ENCODE measurements around the gene LTB4R2. TPM values are rescaled to one million over a fixed set of nuclear protein-coding genes. Genes with fewer than 3 reads are reported as not detected.

Gene LTB4R2
- total and polyA plus RNA-seq, 2 experiments from 2014 or later, result 0.40 to 12.6 TPM

DNA sequence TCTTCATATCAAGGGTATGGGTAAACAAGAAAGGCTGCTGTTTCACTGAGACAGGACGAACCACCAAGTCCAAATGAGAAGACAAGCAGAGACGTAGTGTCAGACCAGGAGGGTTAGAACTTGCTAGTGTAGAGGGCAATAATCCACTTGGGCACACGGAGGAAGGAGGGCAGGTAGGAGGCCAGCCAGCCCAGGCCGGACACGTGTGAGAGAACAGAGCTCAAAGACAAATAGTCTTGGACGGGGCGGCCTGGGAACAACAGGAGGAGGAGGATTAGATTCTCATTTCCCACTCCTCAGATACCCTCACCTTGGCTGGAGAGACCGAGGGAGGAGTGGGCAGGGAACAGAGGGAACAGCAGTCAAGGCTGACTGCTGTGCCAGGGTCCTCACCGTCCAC, 19.2 kb upstream of the LTB4R2 start (continued):
- TF ChIP-seq, protein P1, sequence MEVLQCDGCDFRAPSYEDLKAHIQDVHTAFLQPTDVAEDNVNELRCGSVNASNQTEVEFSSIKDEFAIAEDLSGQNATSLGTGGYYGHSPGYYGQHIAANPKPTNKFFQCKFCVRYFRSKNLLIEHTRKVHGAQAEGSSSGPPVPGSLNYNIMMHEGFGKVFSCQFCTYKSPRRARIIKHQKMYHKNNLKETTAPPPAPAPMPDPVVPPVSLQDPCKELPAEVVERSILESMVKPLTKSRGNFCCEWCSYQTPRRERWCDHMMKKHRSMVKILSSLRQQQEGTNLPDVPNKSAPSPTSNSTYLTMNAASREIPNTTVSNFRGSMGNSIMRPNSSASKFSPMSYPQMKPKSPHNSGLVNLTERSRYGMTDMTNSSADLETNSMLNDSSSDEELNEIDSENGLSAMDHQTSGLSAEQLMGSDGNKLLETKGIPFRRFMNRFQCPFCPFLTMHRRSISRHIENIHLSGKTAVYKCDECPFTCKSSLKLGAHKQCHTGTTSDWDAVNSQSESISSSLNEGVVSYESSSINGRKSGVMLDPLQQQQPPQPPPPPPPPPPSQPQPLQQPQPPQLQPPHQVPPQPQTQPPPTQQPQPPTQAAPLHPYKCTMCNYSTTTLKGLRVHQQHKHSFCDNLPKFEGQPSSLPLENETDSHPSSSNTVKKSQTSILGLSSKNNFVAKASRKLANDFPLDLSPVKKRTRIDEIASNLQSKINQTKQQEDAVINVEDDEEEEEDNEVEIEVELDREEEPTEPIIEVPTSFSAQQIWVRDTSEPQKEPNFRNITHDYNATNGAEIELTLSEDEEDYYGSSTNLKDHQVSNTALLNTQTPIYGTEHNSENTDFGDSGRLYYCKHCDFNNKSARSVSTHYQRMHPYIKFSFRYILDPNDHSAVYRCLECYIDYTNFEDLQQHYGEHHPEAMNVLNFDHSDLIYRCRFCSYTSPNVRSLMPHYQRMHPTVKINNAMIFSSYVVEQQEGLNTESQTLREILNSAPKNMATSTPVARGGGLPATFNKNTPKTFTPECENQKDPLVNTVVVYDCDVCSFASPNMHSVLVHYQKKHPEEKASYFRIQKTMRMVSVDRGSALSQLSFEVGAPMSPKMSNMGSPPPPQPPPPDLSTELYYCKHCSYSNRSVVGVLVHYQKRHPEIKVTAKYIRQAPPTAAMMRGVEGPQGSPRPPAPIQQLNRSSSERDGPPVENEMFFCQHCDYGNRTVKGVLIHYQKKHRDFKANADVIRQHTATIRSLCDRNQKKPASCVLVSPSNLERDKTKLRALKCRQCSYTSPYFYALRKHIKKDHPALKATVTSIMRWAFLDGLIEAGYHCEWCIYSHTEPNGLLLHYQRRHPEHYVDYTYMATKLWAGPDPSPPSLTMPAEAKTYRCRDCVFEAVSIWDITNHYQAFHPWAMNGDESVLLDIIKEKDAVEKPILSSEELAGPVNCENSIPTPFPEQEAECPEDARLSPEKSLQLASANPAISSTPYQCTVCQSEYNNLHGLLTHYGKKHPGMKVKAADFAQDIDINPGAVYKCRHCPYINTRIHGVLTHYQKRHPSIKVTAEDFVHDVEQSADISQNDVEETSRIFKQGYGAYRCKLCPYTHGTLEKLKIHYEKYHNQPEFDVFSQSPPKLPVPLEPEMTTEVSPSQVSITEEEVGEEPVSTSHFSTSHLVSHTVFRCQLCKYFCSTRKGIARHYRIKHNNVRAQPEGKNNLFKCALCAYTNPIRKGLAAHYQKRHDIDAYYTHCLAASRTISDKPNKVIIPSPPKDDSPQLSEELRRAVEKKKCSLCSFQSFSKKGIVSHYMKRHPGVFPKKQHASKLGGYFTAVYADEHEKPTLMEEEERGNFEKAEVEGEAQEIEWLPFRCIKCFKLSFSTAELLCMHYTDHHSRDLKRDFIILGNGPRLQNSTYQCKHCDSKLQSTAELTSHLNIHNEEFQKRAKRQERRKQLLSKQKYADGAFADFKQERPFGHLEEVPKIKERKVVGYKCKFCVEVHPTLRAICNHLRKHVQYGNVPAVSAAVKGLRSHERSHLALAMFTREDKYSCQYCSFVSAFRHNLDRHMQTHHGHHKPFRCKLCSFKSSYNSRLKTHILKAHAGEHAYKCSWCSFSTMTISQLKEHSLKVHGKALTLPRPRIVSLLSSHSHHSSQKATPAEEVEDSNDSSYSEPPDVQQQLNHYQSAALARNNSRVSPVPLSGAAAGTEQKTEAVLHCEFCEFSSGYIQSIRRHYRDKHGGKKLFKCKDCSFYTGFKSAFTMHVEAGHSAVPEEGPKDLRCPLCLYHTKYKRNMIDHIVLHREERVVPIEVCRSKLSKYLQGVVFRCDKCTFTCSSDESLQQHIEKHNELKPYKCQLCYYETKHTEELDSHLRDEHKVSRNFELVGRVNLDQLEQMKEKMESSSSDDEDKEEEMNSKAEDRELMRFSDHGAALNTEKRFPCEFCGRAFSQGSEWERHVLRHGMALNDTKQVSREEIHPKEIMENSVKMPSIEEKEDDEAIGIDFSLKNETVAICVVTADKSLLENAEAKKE (CRISPR knock-in tag; IDR thresholded peaks at IDR 0.05), result no peak
- TF ChIP-seq POLR2AphosphoS5 (IDR thresholded peaks at IDR 0.05; ENCODE audit: low read depth), result no peak
- TF ChIP-seq STAT1 (IDR thresholded peaks at IDR 0.05; ENCODE audit: unreplicated experiment), result no peak
- TF ChIP-seq, protein P2, sequence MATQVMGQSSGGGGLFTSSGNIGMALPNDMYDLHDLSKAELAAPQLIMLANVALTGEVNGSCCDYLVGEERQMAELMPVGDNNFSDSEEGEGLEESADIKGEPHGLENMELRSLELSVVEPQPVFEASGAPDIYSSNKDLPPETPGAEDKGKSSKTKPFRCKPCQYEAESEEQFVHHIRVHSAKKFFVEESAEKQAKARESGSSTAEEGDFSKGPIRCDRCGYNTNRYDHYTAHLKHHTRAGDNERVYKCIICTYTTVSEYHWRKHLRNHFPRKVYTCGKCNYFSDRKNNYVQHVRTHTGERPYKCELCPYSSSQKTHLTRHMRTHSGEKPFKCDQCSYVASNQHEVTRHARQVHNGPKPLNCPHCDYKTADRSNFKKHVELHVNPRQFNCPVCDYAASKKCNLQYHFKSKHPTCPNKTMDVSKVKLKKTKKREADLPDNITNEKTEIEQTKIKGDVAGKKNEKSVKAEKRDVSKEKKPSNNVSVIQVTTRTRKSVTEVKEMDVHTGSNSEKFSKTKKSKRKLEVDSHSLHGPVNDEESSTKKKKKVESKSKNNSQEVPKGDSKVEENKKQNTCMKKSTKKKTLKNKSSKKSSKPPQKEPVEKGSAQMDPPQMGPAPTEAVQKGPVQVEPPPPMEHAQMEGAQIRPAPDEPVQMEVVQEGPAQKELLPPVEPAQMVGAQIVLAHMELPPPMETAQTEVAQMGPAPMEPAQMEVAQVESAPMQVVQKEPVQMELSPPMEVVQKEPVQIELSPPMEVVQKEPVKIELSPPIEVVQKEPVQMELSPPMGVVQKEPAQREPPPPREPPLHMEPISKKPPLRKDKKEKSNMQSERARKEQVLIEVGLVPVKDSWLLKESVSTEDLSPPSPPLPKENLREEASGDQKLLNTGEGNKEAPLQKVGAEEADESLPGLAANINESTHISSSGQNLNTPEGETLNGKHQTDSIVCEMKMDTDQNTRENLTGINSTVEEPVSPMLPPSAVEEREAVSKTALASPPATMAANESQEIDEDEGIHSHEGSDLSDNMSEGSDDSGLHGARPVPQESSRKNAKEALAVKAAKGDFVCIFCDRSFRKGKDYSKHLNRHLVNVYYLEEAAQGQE (IDR thresholded peaks at IDR 0.05; ENCODE audit: unreplicated experiment), result no peak
- TF ChIP-seq NANOG (IDR thresholded peaks at IDR 0.05; ENCODE audit: borderline replicate concordance), result no peak

Data from GM23338 (cell line).